ENCODE results near the gene SNRPB. TPM values are rescaled to one million over a fixed set of nuclear protein-coding genes. Genes with fewer than 3 reads are reported as not detected.

The SNRPB gene
- total RNA-seq, 1 donor from 2014 or later: 112 TPM

- no peak for DNase-seq (ENCODE audit: extremely low spot score, unreplicated experiment)
- no peak overlapping the region for H3K4me3 Mint-ChIP-seq (ENCODE audit: unreplicated experiment)
- H3K27me3 Mint-ChIP-seq (ENCODE audit: unreplicated experiment): peaks cover 14% of the 10 kb centered on the region
- H3K9me3 Mint-ChIP-seq (ENCODE audit: unreplicated experiment): no peaks in the 10 kb centered on the region
- TF ChIP-seq, protein P1, sequence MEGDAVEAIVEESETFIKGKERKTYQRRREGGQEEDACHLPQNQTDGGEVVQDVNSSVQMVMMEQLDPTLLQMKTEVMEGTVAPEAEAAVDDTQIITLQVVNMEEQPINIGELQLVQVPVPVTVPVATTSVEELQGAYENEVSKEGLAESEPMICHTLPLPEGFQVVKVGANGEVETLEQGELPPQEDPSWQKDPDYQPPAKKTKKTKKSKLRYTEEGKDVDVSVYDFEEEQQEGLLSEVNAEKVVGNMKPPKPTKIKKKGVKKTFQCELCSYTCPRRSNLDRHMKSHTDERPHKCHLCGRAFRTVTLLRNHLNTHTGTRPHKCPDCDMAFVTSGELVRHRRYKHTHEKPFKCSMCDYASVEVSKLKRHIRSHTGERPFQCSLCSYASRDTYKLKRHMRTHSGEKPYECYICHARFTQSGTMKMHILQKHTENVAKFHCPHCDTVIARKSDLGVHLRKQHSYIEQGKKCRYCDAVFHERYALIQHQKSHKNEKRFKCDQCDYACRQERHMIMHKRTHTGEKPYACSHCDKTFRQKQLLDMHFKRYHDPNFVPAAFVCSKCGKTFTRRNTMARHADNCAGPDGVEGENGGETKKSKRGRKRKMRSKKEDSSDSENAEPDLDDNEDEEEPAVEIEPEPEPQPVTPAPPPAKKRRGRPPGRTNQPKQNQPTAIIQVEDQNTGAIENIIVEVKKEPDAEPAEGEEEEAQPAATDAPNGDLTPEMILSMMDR (IDR thresholded peaks at IDR 0.05): no peak
- H3K36me3 Mint-ChIP-seq (ENCODE audit: unreplicated experiment): no peaks in the 10 kb centered on the region
- no peak overlapping the region for H3K27ac Mint-ChIP-seq (ENCODE audit: unreplicated experiment)
- H3K4me1 Mint-ChIP-seq (ENCODE audit: unreplicated experiment): no peaks in the 10 kb centered on the region
These were observed 23.7 kb downstream of the SNRPB start for GRCh38 chr20:2446845-2447244.

GRCh38 chr20:2431185-2431584, 39.4 kb downstream of the SNRPB start:
- peaks cover 12% of the 10 kb centered on the region for H3K27me3 Mint-ChIP-seq (ENCODE audit: unreplicated experiment)
- H3K27ac Mint-ChIP-seq (ENCODE audit: unreplicated experiment): no peak overlapping the region
- H3K36me3 Mint-ChIP-seq (ENCODE audit: unreplicated experiment): no peaks in the 10 kb centered on the region
- H3K4me3 Mint-ChIP-seq (ENCODE audit: unreplicated experiment): no peak overlapping the region
- TF ChIP-seq, protein P1 (IDR thresholded peaks at IDR 0.05): no peak
- no peaks in the 10 kb centered on the region for H3K9me3 Mint-ChIP-seq (ENCODE audit: unreplicated experiment)
- no peaks in the 10 kb centered on the region for H3K4me1 Mint-ChIP-seq (ENCODE audit: unreplicated experiment)
- DNase-seq (ENCODE audit: extremely low spot score, unreplicated experiment): no peak

DNA sequence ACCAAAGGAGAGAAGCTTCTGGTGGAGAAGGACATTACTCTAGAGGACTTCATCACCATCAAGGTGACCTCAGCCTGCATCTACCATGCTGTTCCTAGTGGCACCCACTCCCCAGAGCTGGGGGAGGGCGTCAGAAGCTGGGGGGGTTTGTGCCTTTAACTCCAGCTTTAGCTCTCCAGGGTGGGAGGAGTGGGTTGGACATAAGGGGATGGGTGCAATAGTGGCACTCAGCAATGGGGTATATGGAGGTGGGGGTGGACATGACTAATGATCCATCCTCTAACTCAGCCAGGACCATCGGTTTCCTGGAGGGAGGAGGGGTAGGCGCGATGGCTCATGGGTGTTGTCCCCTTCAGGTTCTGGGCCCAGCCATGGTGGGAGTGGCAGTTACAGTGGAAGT, 40.1 kb downstream of the SNRPB start:
- DNase-seq (ENCODE audit: extremely low spot score, unreplicated experiment): no peak
- H3K9me3 Mint-ChIP-seq (ENCODE audit: unreplicated experiment): no peaks in the 10 kb centered on the region
- no peaks in the 10 kb centered on the region for H3K4me1 Mint-ChIP-seq (ENCODE audit: unreplicated experiment)
- no peak overlapping the region for H3K27ac Mint-ChIP-seq (ENCODE audit: unreplicated experiment)
- TF ChIP-seq, protein P1 (IDR thresholded peaks at IDR 0.05): no peak
- no peaks in the 10 kb centered on the region for H3K36me3 Mint-ChIP-seq (ENCODE audit: unreplicated experiment)
- H3K4me3 Mint-ChIP-seq (ENCODE audit: unreplicated experiment): no peak overlapping the region
- H3K27me3 Mint-ChIP-seq (ENCODE audit: unreplicated experiment): peaks cover 17% of the 10 kb centered on the region

- TF ChIP-seq, protein P1 (IDR thresholded peaks at IDR 0.05): no peak
- Mint-ChIP-seq H3K36me3 (ENCODE audit: unreplicated experiment) (no peaks in the 10 kb centered on the region), H3K9me3 (ENCODE audit: unreplicated experiment) (no peaks in the 10 kb centered on the region), H3K4me1 (ENCODE audit: unreplicated experiment) (no peaks in the 10 kb centered on the region), H3K27ac (ENCODE audit: unreplicated experiment) (no peak overlapping the region), H3K4me3 (ENCODE audit: unreplicated experiment) (no peak overlapping the region), H3K27me3 (ENCODE audit: unreplicated experiment) (peaks cover 21% of the 10 kb centered on the region)
- no peak for DNase-seq (ENCODE audit: extremely low spot score, unreplicated experiment)
These were observed 41.5 kb downstream of the SNRPB start for GRCh38 chr20:2429051-2429450.

DNA sequence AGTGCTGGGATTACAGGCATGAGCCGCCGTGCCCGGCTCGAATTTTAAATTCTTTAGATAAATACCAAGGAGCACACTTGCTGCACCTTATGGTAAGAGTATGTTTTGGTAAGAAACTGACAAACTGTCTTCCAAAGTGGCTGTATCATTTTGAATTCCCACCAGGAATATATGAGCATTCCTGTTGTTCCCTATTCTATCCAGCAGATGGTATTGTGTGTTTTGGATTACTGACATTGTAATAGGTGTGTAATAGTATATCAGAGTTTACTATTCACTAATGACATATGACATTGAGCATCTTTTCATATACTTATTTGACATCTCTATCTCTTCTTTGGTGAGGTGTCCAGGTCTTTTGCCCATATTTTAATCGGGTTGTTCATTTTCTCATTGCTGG, 49.3 kb downstream of the SNRPB start:
- no peak for DNase-seq (ENCODE audit: extremely low spot score, unreplicated experiment)
- H3K9me3 Mint-ChIP-seq (ENCODE audit: unreplicated experiment): no peaks in the 10 kb centered on the region
- no peaks in the 10 kb centered on the region for H3K36me3 Mint-ChIP-seq (ENCODE audit: unreplicated experiment)
- H3K4me1 Mint-ChIP-seq (ENCODE audit: unreplicated experiment): no peaks in the 10 kb centered on the region
- TF ChIP-seq, protein P1 (IDR thresholded peaks at IDR 0.05): peak; percentile 26
- no peak overlapping the region for H3K4me3 Mint-ChIP-seq (ENCODE audit: unreplicated experiment)
- H3K27me3 Mint-ChIP-seq (ENCODE audit: unreplicated experiment): peaks cover 14% of the 10 kb centered on the region
- H3K27ac Mint-ChIP-seq (ENCODE audit: unreplicated experiment): no peak overlapping the region
